GM12892 (cell line): ENCODE measurements around the gene TREML2.
A peak's percentile ranks its signal among the peaks of the same experiment; 100 is the strongest.

Experiments
- DNase-seq: peaks from one replicate; pipeline ENCODE4 v3.0.0; 2011; ENCODE audit not compliant: insufficient read length
- FAIRE-seq: peaks from 2 replicates; lab custom pipeline; 2011; peaks lifted over from hg19 to GRCh38; lab: Jason Lieb, UNC
- POLR2A ChIP-seq: IDR thresholded peaks from 2 replicates; pipeline ENCODE4 v1.6.1; 2011; ENCODE audit warnings: low read depth, low read length, control low read depth
- POLR2AphosphoS5 ChIP-seq: IDR thresholded peaks from 2 replicates; pipeline ENCODE4 v1.6.1; 2011; ENCODE audit warnings: low read depth, low read length, control low read depth
- TAF1 ChIP-seq: IDR thresholded peaks from 2 replicates; pipeline ENCODE4 v1.6.1; 2011; ENCODE audit warnings: low read depth, mild to moderate bottlenecking, control low read depth, low read length, borderline replicate concordance

TREML2 gene

DNA sequence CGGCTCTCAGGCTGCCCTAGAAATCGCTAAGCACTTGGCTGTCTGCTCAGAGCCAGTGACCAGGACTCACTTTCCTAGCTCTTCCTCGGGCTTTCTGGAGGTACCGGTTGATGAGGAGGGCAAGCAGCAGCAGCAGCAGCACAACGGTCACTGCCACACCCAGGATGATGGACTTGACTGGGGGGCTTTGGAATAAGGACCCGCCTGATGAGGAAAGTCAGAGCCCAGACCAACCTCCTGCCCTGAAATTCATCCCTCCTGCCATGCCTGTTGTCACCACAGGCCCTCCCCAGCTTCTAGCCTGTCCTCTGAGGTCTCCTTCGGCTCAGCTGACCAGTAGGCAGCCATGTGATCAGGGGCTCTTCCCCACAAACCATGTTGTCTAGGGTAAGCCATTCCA lies 16.2 kb downstream of the TREML2 start:
- TF ChIP-seq POLR2AphosphoS5: no peak
- TF ChIP-seq TAF1: no peak
- TF ChIP-seq POLR2A: no peak
- no peak for FAIRE-seq

DNA sequence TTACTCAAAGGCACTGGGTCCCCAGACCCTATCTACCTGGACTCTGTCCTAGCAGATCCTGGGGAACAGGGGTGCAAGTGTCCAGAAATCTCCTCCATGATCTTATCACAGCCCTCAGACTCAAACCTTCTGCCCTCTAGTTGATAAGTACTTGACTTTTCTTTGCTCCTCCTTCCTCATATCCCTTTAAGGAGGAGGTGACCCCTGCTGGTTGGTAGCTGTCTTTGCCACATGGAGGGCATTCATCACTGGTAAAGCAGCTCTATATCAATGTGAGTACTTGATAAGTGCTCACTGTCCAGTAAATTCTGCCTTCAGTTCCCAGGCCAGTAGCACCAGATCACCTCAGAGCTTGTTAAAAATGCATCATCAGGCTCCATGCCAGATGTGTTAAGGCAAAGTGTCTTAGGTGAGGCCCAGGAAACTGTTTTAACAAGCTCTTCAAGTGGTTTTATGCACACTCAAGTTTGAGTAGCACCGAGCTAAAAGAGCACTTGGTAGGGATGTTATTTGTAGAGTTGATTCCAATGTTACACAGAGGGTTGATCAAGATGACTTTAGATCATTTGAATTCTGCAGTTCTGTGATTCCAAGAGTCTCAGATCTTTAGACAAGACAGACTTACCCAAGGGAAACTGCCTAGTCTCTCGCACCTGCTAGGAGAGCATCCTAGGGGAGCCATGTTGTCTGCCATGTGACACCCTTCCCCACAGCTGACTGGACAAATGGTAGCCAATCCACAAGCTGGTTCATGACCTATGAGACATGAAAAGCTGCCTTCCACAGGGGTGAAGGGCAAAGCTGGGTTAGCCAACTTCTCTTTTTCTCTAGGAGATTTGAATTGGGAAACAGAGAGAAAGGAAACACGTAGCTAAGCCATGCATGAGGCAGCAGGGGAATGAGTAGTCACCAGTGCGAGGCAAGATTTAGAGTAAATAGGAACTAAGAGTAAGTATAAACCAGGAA lies 18.6 kb downstream of the TREML2 start:
- FAIRE-seq (peak; percentile 44), DNase-seq (no peak)

More for the DNA sequence above, 16.2 kb downstream of the TREML2 start:
- no peak for DNase-seq

DNA sequence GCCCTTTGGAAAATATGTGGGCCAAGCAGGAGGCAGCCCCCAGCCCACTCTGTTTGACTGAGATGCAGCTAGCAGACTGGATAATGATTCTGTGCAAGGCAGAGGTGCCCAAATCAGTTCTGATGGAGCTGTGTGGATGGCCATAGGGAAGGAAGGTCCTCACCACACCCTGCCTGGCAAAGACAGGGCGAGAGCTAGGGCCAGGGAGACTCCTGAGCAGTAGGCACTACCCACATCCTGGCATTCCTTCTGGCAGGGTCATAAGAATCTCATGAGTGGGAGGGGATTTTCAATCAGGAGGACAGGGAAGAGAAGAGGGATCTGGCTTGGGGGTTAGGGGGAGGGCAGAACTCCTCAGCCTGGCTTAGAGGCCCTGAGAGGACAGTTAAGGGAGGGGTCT lies 19.4 kb downstream of the TREML2 start:
- no peak for FAIRE-seq
- no peak for DNase-seq
- TF ChIP-seq POLR2A: no peak
- no peak for TF ChIP-seq TAF1
- TF ChIP-seq POLR2AphosphoS5: no peak

More for the DNA sequence above, 18.6 kb downstream of the TREML2 start:
- no peak for TF ChIP-seq TAF1
- TF ChIP-seq POLR2A: no peak
- no peak for TF ChIP-seq POLR2AphosphoS5

DNA sequence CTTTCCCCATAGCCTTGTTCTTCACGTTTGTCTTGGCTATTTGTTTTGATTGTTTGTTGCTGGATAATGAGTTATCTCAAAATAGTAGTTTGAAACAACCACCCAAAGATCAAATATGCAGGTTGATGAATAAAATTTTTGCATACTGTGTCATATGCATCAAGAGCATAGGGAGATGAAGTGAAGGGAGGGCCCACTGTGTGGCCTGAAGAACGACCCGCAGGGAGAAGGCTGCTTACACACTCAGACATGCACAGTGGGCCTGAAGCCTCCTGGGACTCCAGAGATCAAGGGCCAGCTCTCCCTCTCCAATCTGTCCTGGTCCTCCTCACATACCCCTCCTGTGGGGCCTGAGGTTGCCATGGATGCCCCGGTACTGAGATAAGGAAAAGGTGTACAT lies 21.8 kb downstream of the TREML2 start:
- FAIRE-seq (no peak), DNase-seq (no peak)
- no peak for TF ChIP-seq TAF1
- TF ChIP-seq POLR2A: no peak
- no peak for TF ChIP-seq POLR2AphosphoS5

DNA sequence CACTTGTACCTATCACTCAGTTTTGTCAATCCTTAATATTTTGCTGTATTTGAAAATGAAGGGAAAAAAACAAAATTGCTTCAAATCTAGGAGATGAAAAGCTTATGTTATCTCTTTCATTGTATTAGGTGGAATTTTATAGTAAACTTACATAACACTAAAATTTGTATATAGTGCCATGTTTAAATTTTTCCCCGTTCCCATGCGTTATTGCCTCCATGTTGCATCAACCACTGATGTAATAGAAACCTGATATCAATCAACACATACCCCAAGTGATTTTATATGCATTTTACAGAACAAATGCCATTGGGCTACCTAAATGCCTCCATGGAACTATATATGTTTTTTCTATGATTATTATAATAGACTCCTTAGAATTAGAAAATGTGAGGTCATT lies 23.3 kb downstream of the TREML2 start:
- TF ChIP-seq POLR2A (no peak), TAF1 (no peak), POLR2AphosphoS5 (no peak)
- FAIRE-seq (no peak), DNase-seq (no peak)

DNA sequence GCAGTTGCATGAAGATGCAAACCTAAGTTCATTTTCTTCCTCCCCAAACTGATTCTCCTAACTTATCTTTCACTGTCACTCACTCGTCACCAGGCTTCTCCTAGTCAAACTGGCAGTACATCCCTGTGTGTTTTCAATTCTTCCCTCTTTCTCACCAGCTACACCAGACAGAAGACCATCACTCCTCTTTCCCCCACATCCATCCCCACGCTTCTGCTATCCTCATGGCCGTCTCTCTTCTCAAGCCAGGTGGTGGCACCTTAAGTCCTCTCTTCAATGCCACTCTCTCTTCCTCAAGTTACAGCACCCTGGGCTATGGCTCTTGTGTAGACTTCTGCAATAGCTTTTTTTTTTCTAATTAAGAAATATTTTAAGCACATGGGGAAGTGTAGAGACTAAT lies 23.7 kb downstream of the TREML2 start:
- FAIRE-seq (no peak), DNase-seq (no peak)
- TF ChIP-seq POLR2A (no peak), TAF1 (no peak), POLR2AphosphoS5 (no peak)

DNA sequence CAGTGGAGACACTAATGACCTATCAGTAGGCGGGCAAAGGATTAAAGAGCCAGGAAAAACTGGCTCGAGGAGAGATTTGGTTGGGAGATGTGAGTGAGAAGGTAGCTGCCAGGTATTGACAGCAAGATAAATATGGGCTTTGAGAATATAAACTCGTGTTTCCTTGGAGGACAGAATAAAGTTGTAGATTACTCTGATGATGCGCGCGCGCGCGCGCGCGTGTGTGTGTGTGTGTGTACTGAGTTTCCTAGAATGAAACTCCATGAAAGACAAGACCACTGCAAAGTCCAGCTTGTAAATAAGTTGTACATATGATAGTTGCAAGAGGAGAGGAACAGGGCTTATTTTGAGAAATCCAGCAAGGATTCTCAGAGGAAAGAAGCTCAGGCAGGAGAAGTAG lies 24.8 kb downstream of the TREML2 start:
- DNase-seq: no peak
- TF ChIP-seq POLR2AphosphoS5 (no peak), TAF1 (no peak), POLR2A (no peak)
- no peak for FAIRE-seq

DNA sequence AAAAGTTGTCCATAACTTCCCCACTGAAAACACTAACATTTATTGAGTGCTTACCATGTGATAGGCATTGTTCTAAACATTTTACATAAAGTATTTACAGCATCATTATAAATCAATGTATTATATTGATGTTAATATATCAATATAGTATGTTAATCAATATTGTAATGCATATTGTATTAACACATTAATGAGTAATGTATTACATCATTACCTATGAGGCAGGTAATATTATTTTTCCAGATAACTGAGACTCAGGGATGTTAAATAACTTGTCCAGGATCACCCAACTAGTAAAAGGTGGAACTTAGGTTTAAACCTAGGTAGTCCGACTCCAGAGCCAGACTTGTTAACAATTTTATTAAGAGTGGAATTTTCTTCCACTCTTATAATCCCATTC lies 25.9 kb downstream of the TREML2 start:
- no peak for DNase-seq
- TF ChIP-seq POLR2AphosphoS5 (no peak), POLR2A (no peak), TAF1 (no peak)
- FAIRE-seq: no peak

DNA sequence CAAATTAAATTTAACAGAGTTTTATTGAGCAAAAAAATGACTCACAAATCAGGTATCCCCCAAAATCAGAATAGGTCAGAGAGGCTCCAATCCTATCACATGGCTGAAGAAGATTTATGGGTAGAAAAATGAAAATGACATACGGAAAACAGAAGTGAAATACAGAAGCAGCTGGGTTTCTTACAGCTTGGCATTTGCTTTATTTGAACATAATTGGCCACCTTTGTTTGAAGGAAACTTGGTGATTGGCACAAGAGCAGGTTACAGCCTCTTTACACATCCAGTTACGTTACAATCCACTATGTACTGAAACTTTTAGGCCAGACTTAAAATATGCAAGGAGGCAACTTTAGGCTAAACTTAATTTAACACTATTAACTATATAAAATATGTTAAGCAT lies 26.3 kb downstream of the TREML2 start:
- FAIRE-seq (no peak), DNase-seq (no peak)

DNA sequence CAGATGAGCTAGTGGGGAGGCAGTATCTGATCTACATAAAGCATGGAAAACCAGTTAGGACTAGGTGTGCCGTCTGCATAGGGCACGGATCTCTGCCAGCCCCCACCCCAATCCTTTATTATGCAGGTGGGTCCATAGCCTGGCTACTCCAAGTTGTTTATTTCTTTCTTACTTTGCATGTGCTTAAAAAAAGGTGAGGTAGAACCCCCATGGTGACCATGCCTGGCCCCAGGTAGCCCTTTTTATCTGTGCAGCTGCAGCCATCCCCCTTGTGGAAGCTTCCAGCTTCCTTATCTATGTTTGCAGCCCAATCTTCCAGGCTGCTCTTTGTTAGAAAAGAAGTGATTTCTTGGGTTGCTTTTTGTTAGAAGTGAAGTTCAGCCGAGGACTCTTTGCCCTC lies 29.0 kb downstream of the TREML2 start:
- no peak for FAIRE-seq
- no peak for TF ChIP-seq TAF1
- no peak for TF ChIP-seq POLR2AphosphoS5
- no peak for TF ChIP-seq POLR2A
- no peak for DNase-seq

More for the DNA sequence above, 26.3 kb downstream of the TREML2 start:
- TF ChIP-seq POLR2A (no peak), POLR2AphosphoS5 (no peak), TAF1 (no peak)

DNA sequence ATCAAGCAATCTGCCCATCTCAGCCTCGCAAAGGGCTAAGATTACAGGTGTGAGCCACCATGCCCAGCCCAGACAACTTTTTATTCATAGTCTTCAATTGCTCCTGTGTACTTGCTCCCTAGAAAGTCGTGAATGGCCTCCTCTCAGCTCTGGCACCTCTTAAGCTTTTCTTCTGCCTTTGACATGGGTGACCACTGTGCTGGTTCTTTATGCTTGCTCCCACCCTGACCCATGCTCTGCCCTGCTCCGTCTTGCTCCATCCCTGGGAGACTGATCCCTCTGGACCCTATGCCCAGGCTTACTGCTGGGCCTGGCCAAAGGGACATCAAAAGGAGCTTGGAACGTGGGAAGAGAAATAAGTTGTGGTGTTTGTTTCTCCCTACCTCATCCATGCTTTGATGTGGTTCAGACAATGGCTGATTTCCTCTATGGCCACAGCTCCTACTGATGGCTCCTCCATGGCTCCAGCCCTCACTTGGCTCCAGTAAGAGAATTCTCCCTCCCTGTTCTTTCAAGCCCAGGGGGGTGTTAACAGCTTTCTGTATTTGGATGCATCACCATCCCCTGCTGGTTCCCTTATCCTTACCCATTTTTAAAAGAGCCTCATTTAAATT lies 30.3 kb downstream of the TREML2 start:
- DNase-seq (no peak), FAIRE-seq (no peak)
- no peak for TF ChIP-seq POLR2AphosphoS5
- TF ChIP-seq POLR2A: no peak
- TF ChIP-seq TAF1: no peak
